IMR-90 (cell line): ENCODE results near the gene PANX1. TPM values are rescaled to one million over a fixed set of nuclear protein-coding genes. Genes with fewer than 3 reads are reported as not detected.

Source experiments
- ATAC-seq: fragments of 200-7000 bp; cut with Tn5 transposase; 2 replicates; pipeline ENCODE4 v1.9.1; 2020; ENCODE audit warnings: low read depth, mild to moderate bottlenecking, moderate library complexity
- BruUV-seq: library from RNA; stranded (reverse); fragments of 400-500 nt; replicated peaks from 2 replicates; lab custom pipeline; 2021; lab: Mats Ljungman, UMichigan
- CTCF ChIA-PET: fragments of 300-600 bp; formaldehyde crosslinking; extraction: SDS; loops from one replicate; lab custom pipeline; 2021; ENCODE audit warnings: antibody characterized with exemption; lab: Yijun Ruan, JAX
- POLR2A ChIA-PET: fragments of 300-600 bp; sonication (Branson Sonifier 250); formaldehyde crosslinking; loops from one replicate; lab custom pipeline; 2022; ENCODE audit warnings: antibody characterized with exemption; ENCODE audit not compliant: unreplicated experiment; lab: Charles Lee
- DNase-seq: peaks from one replicate; pipeline ENCODE4 v3.0.0; 2013
- H2AFZ ChIP-seq: replicated peaks from 2 replicates; pipeline ENCODE3; 2013; ENCODE audit warnings: low read length, mild to moderate bottlenecking; ENCODE audit not compliant: poor library complexity
- H2AK5ac ChIP-seq: 2 replicates; pipeline ENCODE4 v1.6.1; 2013; ENCODE audit warnings: low read depth, low read length, inconsistent platforms
- H2AK9ac ChIP-seq: replicated peaks from 2 replicates; pipeline ENCODE3; 2013; ENCODE audit warnings: mild to moderate bottlenecking, low read depth, low read length, moderate library complexity; ENCODE audit not compliant: poor library complexity
- H2BK120ac ChIP-seq: 2 replicates; pipeline ENCODE4 v1.6.1; 2013; ENCODE audit warnings: low read depth, low read length, inconsistent platforms
- H2BK15ac ChIP-seq: 3 replicates; pipeline ENCODE4 v1.6.1; 2013; ENCODE audit warnings: low read depth, low read length, inconsistent platforms
- H2BK20ac ChIP-seq: 2 replicates; pipeline ENCODE4 v1.6.1; 2013; ENCODE audit warnings: low read depth, mild to moderate bottlenecking, inconsistent platforms, low read length, moderate library complexity
- H2BK5ac ChIP-seq: 2 replicates; pipeline ENCODE4 v1.6.1; 2013; ENCODE audit warnings: mild to moderate bottlenecking, low read depth, low read length, inconsistent platforms; ENCODE audit not compliant: poor library complexity, severe bottlenecking
- H3K14ac ChIP-seq: replicated peaks from 2 replicates; pipeline ENCODE4 v1.6.1; 2013; ENCODE audit warnings: low read depth, low read length, inconsistent platforms
- H3K18ac ChIP-seq: 2 replicates; pipeline ENCODE4 v1.6.1; 2013; ENCODE audit warnings: low read depth, low read length, control low read depth
- H3K23ac ChIP-seq: 2 replicates; pipeline ENCODE4 v1.6.1; 2013; ENCODE audit warnings: low read depth, low read length, inconsistent platforms
- H3K27ac ChIP-seq: 2 replicates; pipeline ENCODE4 v1.5.1; 2013; ENCODE audit warnings: mild to moderate bottlenecking, control low read depth, low read length; ENCODE audit not compliant: insufficient read depth
- H3K27me3 ChIP-seq: 2 replicates; pipeline ENCODE4 v1.6.1; 2013; ENCODE audit warnings: low read length; ENCODE audit not compliant: control insufficient read depth, insufficient read depth
- H3K36me3 ChIP-seq: 2 replicates; pipeline ENCODE4 v1.6.1; 2013; ENCODE audit warnings: low read length, mixed read lengths; ENCODE audit not compliant: control insufficient read depth, insufficient read depth
- H3K4ac ChIP-seq: 2 replicates; pipeline ENCODE4 v1.6.1; 2013; ENCODE audit warnings: low read depth, low read length, inconsistent platforms
- H3K4me1 ChIP-seq: 2 replicates; pipeline ENCODE4 v1.6.1; 2013; ENCODE audit warnings: low read length, mixed read lengths; ENCODE audit not compliant: control insufficient read depth, insufficient read depth
- H3K4me2 ChIP-seq: 2 replicates; pipeline ENCODE4 v1.6.1; 2013; ENCODE audit warnings: low read depth, mild to moderate bottlenecking, control low read depth, low read length, moderate library complexity
- H3K4me3 ChIP-seq: 2 replicates; pipeline ENCODE4 v1.5.1; 2013; ENCODE audit warnings: low read depth, mild to moderate bottlenecking, control low read depth, low read length, moderate library complexity; ENCODE audit not compliant: insufficient read depth
- H3K56ac ChIP-seq: 2 replicates; pipeline ENCODE4 v1.6.1; 2013; ENCODE audit warnings: low read length, inconsistent platforms; ENCODE audit not compliant: insufficient read depth; ENCODE audit errors: extremely low read depth
- H3K79me1 ChIP-seq, 2 experiments: 2 replicates each; pipeline ENCODE4 v1.6.1; 2013; ENCODE audit warnings: low read length in 2 of 2, inconsistent platforms in 1 of 2, low read depth in 1 of 2
- H3K9ac ChIP-seq: 2 replicates; pipeline ENCODE4 v1.6.1; 2013; ENCODE audit warnings: low read depth, low read length, control low read depth
- H3K9me1 ChIP-seq: 2 replicates; pipeline ENCODE4 v1.6.1; 2013; ENCODE audit warnings: low read length, inconsistent platforms; ENCODE audit not compliant: insufficient read depth
- H3K9me3 ChIP-seq: 2 replicates; pipeline ENCODE4 v1.6.1; 2013; ENCODE audit warnings: low read length; ENCODE audit not compliant: control insufficient read depth, insufficient read depth
- H4K20me1 ChIP-seq: 2 replicates; pipeline ENCODE4 v1.6.1; 2013; ENCODE audit warnings: low read length, inconsistent platforms; ENCODE audit not compliant: insufficient read depth
- H4K5ac ChIP-seq: 2 replicates; pipeline ENCODE4 v1.6.1; 2013; ENCODE audit warnings: mild to moderate bottlenecking, low read depth, low read length, control low read depth
- H4K8ac ChIP-seq, 2 experiments: 2 replicates each; pipeline ENCODE4 v1.6.1; 2013; ENCODE audit warnings: low read depth in 2 of 2, low read length in 2 of 2, control low read depth in 1 of 2, inconsistent platforms in 1 of 2
- H4K91ac ChIP-seq: 2 replicates; pipeline ENCODE4 v1.6.1; 2013; ENCODE audit warnings: low read depth, low read length, inconsistent platforms; ENCODE audit not compliant: insufficient read depth
- FOS ChIP-seq: fragments of 150-350 bp; IDR thresholded peaks from 2 replicates; pipeline ENCODE4 v1.6.1; 2016; ENCODE audit warnings: low read depth, low read length
- POLR2A ChIP-seq: IDR thresholded peaks from 2 replicates; pipeline ENCODE4 v1.6.1; 2012; ENCODE audit warnings: mild to moderate bottlenecking, low read depth, low read length
- SMC3 ChIP-seq: fragments of 150-350 bp; IDR thresholded peaks from 2 replicates; pipeline ENCODE4 v1.6.1; 2016; ENCODE audit warnings: low read depth, mild to moderate bottlenecking, antibody characterized with exemption, low read length, moderate library complexity
- WGBS, 2 experiments: methylation state at CpG; one replicate each; pipeline versions ENCODE4 v1.1.5 to v1.1.7; 2013; ENCODE audit warnings: missing lambda C conversion rate in 2 of 2; ENCODE audit not compliant: insufficient read length in 1 of 2; ENCODE audit errors: extremely low coverage in 2 of 2; 5-methylcytosine and 5-hydroxymethylcytosine counted together
- dilution Hi-C: fragments of 300-500 bp; cut with HindIII; formaldehyde crosslinking; loops from one replicate; pipeline ENCODE4 v1.14.3; 2018; ENCODE audit warnings: low sequenced_read_pairs; ENCODE audit not compliant: unreplicated experiment
- in situ Hi-C: fragments of 300-500 bp; cut with MboI; formaldehyde crosslinking; loops from 3 replicates; pipeline ENCODE4 v1.14.3; 2019; ENCODE audit warnings: low sequenced_read_pairs, inconsistent platforms, mixed read lengths
- intact Hi-C: fragments of 100-400 bp; cut with micrococcal nuclease; formaldehyde crosslinking; loops from 2 replicates; pipeline ENCODE4 v1.10.0; 2022
- polyA plus RNA-seq, 3 experiments: library from polyadenylated mRNA; depleted of rRNA; stranded (reverse); fragments of >200 nt; gene quantifications; 2 replicates each; pipeline ENCODE4 v1.2.3, GENCODE V29; 2012; ENCODE audit warnings: low replicate concordance in 1 of 3
- total RNA-seq: library from RNA; depleted of rRNA; stranded (reverse); fragments of >200 nt; gene quantifications from 2 replicates; pipeline ENCODE4 v1.2.3, GENCODE V29; 2012

PANX1 gene
- total and polyA plus RNA-seq, 2 of the 4 experiments (the other 2 are of a cell fraction), result 29.8 to 70.8 TPM

DNA sequence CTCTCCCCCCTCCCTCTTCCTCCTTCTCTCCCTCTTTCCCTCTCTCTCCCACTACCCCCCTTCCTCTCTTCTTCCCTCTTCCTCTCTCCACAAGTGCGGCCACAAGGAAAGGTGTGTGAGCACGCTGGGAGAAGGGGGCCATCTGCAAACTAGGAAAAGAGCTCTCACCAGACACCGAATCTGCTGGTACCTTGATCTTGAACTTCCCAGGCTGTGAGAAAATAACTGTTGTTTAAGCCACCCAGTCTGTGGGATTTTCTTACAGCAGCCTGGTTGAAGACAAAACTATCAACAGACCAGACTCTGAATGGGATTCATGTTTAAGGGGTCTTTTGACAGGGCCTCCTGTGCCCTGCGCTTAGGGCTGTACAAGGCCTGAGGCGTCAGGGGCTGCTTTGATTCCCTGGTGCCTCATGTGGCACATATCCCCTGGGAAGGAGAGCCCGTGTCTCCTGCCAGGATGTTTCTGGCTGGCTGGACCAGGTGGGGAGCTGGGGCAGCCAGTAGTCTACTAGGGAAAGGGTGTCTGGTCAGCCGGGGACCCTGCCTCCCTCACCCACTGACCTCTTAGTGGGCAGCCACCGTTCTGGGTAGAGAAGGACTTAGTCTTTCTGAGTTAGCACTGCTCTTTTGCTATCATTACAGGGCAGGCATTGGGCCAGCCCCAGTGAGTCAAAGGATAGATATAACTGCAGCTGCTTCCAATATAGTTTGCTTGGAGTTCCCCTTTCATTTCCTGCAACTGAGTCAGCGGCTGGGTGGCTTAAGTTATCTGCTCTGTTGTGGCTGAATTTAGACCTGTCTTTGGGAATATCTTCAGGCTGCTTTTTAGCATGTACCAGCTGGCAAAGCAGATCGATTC, 6.2 kb downstream of the PANX1 start:
- peak overlapping the region; percentile 90 for H3K4me2 ChIP-seq
- H2BK5ac ChIP-seq, result peak overlapping the region; percentile 96
- peaks cover 30% of the 10 kb centered on the region for H3K9me1 ChIP-seq
- DNase-seq, result peak; percentile 96
- H3K27ac ChIP-seq, result peak overlapping the region; percentile 92
- ChIA-PET POLR2A (no interaction called here), CTCF (interaction anchor here (1.1 to 1.3 kb wide), 2 partner anchors 33 to 283 kb away, joined by 3 read pairs; no protein-coding TSS in a partner anchor)
- H2BK20ac ChIP-seq, result peak overlapping the region; percentile 84
- peak overlapping the region; percentile 92 for H4K91ac ChIP-seq
- H2BK15ac ChIP-seq, result peak overlapping the region; percentile 68; the same call in 2 of the 3 replicates
- no peaks in the 10 kb centered on the region for H3K9me3 ChIP-seq
- intact Hi-C loops (loop anchor here (5.0 kb wide), 1 partner anchor 357 kb away; the partner anchor contains the start of genes ANKRD49 and MRE11), dilution Hi-C loops (no loop called here), in situ Hi-C loops (loop anchor here (10.0 to 25.0 kb wide), 4 partner anchors 400 to 1123 kb away; partner anchors contain the start of gene AMOTL1)
- H3K18ac ChIP-seq, result peak overlapping the region; percentile 91
- H3K27me3 ChIP-seq, result no peaks in the 10 kb centered on the region
- TF ChIP-seq POLR2A (peak; percentile 27; the same call in 1 of the 2 replicates), FOS (peak; percentile 87), SMC3 (no peak)
- WGBS, 2 experiments, result 60% methylated on average over 1 of the region's 10 CpGs; no CpG with 5 or more reads in 1 of the 2 experiments
- peaks cover 37% of the 10 kb centered on the region for H4K20me1 ChIP-seq
- peak overlapping the region; percentile 38 for H2AK9ac ChIP-seq
- H2AFZ ChIP-seq, result peak overlapping the region; percentile 17
- H2AK5ac ChIP-seq, result peak overlapping the region; percentile 79
- H3K56ac ChIP-seq, result peak overlapping the region; percentile 90
- no peaks in the 10 kb centered on the region for H3K36me3 ChIP-seq
- peak; percentile 50 for ATAC-seq
- H3K9ac ChIP-seq, result peak overlapping the region; percentile 66
- peak overlapping the region; percentile 61 to 85 for H4K8ac ChIP-seq
- H3K4ac ChIP-seq, result peak overlapping the region; percentile 97
- no TSS peak for BruUV-seq
- H3K14ac ChIP-seq, result peak overlapping the region; percentile 83
- H4K5ac ChIP-seq, result peak overlapping the region; percentile 71
- peak overlapping the region; percentile 18; the same call in 1 of the 2 replicates for H3K4me3 ChIP-seq
- peaks cover 16 to 68% of the 10 kb centered on the region in 2 experiments; a peak in 3 of 4 replicates for H3K79me1 ChIP-seq
- peak overlapping the region; percentile 93 for H2BK120ac ChIP-seq
- H3K23ac ChIP-seq, result peak overlapping the region; percentile 71
- peaks cover 34% of the 10 kb centered on the region for H3K4me1 ChIP-seq
